ENCODE data around the gene NCEH1. TPM values are rescaled to one million over a fixed set of nuclear protein-coding genes. Genes with fewer than 3 reads are reported as not detected.
"Not testable (repeated sequence)": the region's sequence is repeated elsewhere in the genome, so short reads cannot be mapped to it uniquely, and the experiment has no call there.

Gene NCEH1
- total RNA-seq, 1 donor, result 21.1 TPM

- peak; percentile 99 for DNase-seq (ENCODE audit: low read depth)
- H3K4me3 ChIP-seq (ENCODE audit: low read depth, low read length), result peak overlapping the region; percentile 63
- no peak for TF ChIP-seq CTCF (IDR thresholded peaks at IDR 0.05; ENCODE audit: insufficient read depth, low read length)
These were observed 38.5 kb upstream of the NCEH1 start for GRCh38 chr3:172749230-172749965.

GRCh38 chr3:172746475-172746874, 35.6 kb upstream of the NCEH1 start:
- peak; percentile 26 for DNase-seq (ENCODE audit: low read depth)
- no peak overlapping the region for H3K4me3 ChIP-seq (ENCODE audit: low read depth, low read length)
- no peak for TF ChIP-seq CTCF (IDR thresholded peaks at IDR 0.05; ENCODE audit: insufficient read depth, low read length)

- no peak overlapping the region for H3K4me3 ChIP-seq (ENCODE audit: low read depth, low read length)
- no peak for TF ChIP-seq CTCF (IDR thresholded peaks at IDR 0.05; ENCODE audit: insufficient read depth, low read length)
- DNase-seq (ENCODE audit: low read depth), result no peak
These were observed 28.6 kb upstream of the NCEH1 start for GRCh38 chr3:172739462-172739861.

- H3K4me3 ChIP-seq (ENCODE audit: low read depth, low read length), result no peak overlapping the region
- no peak for DNase-seq (ENCODE audit: low read depth)
- TF ChIP-seq CTCF (IDR thresholded peaks at IDR 0.05; ENCODE audit: insufficient read depth, low read length), result no peak
These were observed 24.1 kb upstream of the NCEH1 start for GRCh38 chr3:172735014-172735413.

DNA sequence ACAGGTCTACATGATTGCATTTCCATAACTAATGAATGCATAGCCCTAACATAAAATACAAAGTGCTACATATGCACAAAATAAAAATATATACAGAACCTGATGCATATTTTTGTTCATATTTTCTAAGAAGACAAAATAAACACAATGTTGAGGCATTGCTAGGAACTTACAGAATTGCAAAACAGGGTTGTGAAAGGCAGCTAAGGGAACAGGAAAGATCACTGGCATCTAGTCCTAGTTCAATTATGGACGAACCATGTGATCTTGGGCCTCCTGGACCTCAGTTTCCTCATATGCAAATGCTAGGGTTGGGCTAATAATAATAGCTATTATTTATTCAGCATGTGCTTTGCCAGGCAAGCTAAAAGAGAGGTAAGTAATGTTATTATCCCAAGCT, 15.5 kb upstream of the NCEH1 start:
- no peak overlapping the region for H3K4me3 ChIP-seq (ENCODE audit: low read depth, low read length)
- no peak for TF ChIP-seq CTCF (IDR thresholded peaks at IDR 0.05; ENCODE audit: insufficient read depth, low read length)
- no peak for DNase-seq (ENCODE audit: low read depth)

DNA sequence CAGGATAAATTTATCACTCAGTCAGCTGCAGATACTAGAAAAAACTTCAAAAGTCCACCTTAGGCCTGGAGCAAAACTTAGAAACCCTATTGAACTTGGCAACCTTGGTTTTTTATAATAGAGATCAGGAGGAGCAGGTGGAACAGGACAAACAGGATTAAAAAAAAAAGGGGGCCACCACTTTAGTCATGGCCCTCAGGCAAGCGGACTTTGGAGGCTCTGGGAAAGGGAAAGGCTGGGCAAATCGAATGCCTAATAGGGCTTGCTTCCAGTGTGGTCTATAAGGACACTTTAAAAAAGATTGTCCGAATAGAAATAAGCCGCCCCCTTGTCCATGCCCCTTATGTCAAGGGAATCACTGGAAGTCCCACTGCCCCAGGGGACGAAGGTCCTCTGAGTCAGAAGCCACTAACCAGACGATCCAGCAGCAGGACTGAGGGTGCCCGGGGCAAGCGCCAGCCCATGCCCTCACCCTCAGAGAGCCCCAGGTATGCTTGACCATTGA, 11.7 kb upstream of the NCEH1 start:
- DNase-seq (ENCODE audit: low read depth), result not testable (repeated sequence)

GRCh38 chr3:172717493-172718088, 6.7 kb upstream of the NCEH1 start:
- no peak overlapping the region for H3K4me3 ChIP-seq (ENCODE audit: low read depth, low read length)
- DNase-seq (ENCODE audit: low read depth), result no peak
- TF ChIP-seq CTCF (IDR thresholded peaks at IDR 0.05; ENCODE audit: insufficient read depth, low read length), result peak; percentile 27

More for the DNA sequence above, 11.7 kb upstream of the NCEH1 start:
- H3K4me3 ChIP-seq (ENCODE audit: low read depth, low read length), result not testable (repeated sequence)
